ENCODE results near the gene GLT8D1.

The GLT8D1 gene

GRCh38 chr3:52697632-52697965 is 8.0 kb downstream of the GLT8D1 start:
- no peak for TF ChIP-seq CTCF (IDR thresholded peaks at IDR 0.05; ENCODE audit: insufficient read depth, missing control alignments)
- FAIRE-seq (no peak), DNase-seq (ENCODE audit: insufficient read length, low spot score) (no peak)

- no peak for DNase-seq (ENCODE audit: insufficient read length, low spot score)
- TF ChIP-seq CTCF (IDR thresholded peaks at IDR 0.05; ENCODE audit: insufficient read depth, missing control alignments): no peak
- FAIRE-seq: peak; percentile 6
These were observed 8.6 kb downstream of the GLT8D1 start for GRCh38 chr3:52696830-52697631.

- TF ChIP-seq CTCF (IDR thresholded peaks at IDR 0.05; ENCODE audit: insufficient read depth, missing control alignments): no peak
- no peak for DNase-seq (ENCODE audit: insufficient read length, low spot score)
- no peak for FAIRE-seq
These were observed 9.6 kb downstream of the GLT8D1 start for GRCh38 chr3:52695798-52696671.

GRCh38 chr3:52694528-52695189 is 10.9 kb downstream of the GLT8D1 start:
- FAIRE-seq (no peak), DNase-seq (ENCODE audit: insufficient read length, low spot score) (no peak)
- no peak for TF ChIP-seq CTCF (IDR thresholded peaks at IDR 0.05; ENCODE audit: insufficient read depth, missing control alignments)

GRCh38 chr3:52693071-52693470 is 12.5 kb downstream of the GLT8D1 start:
- DNase-seq (ENCODE audit: insufficient read length, low spot score): no peak
- FAIRE-seq: no peak
- TF ChIP-seq CTCF (IDR thresholded peaks at IDR 0.05; ENCODE audit: insufficient read depth, missing control alignments): no peak

GRCh38 chr3:52690560-52690959 is 15.0 kb downstream of the GLT8D1 start:
- FAIRE-seq (no peak), DNase-seq (ENCODE audit: insufficient read length, low spot score) (no peak)
- no peak for TF ChIP-seq CTCF (IDR thresholded peaks at IDR 0.05; ENCODE audit: insufficient read depth, missing control alignments)
